Measurements from ENCODE around the gene LUZP2. TPM values are rescaled to one million over a fixed set of nuclear protein-coding genes. Genes with fewer than 3 reads are reported as not detected.

Gene LUZP2
- total and polyA plus RNA-seq, 9 of the 15 experiments (the other 6 are each of a cell fraction or from before 2014, with no cell fraction given) = not detected

DNA sequence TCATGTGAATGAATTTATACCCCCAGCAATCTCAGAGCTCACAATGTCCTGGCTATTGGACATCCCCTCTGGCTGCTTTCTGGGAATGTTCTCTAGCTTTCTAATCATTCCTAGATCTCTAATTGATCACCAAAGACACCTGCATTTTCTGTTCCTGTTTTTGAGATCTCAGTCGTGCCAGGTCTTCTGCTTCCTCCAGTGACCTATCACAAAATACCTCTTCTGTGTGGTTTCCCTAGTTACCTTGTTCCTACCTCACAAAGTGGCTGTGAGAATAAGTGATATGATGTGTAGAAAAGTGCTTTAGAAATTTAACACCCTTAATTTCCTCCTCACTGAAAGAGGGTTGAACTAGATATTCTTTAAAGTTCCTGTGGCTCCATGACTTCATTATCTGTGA lies 92.2 kb downstream of the LUZP2 start (continued):
- TF ChIP-seq SMARCA5 (IDR thresholded peaks at IDR 0.05) = no peak
- TF ChIP-seq, protein P1, sequence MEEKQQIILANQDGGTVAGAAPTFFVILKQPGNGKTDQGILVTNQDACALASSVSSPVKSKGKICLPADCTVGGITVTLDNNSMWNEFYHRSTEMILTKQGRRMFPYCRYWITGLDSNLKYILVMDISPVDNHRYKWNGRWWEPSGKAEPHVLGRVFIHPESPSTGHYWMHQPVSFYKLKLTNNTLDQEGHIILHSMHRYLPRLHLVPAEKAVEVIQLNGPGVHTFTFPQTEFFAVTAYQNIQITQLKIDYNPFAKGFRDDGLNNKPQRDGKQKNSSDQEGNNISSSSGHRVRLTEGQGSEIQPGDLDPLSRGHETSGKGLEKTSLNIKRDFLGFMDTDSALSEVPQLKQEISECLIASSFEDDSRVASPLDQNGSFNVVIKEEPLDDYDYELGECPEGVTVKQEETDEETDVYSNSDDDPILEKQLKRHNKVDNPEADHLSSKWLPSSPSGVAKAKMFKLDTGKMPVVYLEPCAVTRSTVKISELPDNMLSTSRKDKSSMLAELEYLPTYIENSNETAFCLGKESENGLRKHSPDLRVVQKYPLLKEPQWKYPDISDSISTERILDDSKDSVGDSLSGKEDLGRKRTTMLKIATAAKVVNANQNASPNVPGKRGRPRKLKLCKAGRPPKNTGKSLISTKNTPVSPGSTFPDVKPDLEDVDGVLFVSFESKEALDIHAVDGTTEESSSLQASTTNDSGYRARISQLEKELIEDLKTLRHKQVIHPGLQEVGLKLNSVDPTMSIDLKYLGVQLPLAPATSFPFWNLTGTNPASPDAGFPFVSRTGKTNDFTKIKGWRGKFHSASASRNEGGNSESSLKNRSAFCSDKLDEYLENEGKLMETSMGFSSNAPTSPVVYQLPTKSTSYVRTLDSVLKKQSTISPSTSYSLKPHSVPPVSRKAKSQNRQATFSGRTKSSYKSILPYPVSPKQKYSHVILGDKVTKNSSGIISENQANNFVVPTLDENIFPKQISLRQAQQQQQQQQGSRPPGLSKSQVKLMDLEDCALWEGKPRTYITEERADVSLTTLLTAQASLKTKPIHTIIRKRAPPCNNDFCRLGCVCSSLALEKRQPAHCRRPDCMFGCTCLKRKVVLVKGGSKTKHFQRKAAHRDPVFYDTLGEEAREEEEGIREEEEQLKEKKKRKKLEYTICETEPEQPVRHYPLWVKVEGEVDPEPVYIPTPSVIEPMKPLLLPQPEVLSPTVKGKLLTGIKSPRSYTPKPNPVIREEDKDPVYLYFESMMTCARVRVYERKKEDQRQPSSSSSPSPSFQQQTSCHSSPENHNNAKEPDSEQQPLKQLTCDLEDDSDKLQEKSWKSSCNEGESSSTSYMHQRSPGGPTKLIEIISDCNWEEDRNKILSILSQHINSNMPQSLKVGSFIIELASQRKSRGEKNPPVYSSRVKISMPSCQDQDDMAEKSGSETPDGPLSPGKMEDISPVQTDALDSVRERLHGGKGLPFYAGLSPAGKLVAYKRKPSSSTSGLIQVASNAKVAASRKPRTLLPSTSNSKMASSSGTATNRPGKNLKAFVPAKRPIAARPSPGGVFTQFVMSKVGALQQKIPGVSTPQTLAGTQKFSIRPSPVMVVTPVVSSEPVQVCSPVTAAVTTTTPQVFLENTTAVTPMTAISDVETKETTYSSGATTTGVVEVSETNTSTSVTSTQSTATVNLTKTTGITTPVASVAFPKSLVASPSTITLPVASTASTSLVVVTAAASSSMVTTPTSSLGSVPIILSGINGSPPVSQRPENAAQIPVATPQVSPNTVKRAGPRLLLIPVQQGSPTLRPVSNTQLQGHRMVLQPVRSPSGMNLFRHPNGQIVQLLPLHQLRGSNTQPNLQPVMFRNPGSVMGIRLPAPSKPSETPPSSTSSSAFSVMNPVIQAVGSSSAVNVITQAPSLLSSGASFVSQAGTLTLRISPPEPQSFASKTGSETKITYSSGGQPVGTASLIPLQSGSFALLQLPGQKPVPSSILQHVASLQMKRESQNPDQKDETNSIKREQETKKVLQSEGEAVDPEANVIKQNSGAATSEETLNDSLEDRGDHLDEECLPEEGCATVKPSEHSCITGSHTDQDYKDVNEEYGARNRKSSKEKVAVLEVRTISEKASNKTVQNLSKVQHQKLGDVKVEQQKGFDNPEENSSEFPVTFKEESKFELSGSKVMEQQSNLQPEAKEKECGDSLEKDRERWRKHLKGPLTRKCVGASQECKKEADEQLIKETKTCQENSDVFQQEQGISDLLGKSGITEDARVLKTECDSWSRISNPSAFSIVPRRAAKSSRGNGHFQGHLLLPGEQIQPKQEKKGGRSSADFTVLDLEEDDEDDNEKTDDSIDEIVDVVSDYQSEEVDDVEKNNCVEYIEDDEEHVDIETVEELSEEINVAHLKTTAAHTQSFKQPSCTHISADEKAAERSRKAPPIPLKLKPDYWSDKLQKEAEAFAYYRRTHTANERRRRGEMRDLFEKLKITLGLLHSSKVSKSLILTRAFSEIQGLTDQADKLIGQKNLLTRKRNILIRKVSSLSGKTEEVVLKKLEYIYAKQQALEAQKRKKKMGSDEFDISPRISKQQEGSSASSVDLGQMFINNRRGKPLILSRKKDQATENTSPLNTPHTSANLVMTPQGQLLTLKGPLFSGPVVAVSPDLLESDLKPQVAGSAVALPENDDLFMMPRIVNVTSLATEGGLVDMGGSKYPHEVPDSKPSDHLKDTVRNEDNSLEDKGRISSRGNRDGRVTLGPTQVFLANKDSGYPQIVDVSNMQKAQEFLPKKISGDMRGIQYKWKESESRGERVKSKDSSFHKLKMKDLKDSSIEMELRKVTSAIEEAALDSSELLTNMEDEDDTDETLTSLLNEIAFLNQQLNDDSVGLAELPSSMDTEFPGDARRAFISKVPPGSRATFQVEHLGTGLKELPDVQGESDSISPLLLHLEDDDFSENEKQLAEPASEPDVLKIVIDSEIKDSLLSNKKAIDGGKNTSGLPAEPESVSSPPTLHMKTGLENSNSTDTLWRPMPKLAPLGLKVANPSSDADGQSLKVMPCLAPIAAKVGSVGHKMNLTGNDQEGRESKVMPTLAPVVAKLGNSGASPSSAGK (IDR thresholded peaks at IDR 0.05) = no peak
